ENCODE measurements around the gene OCA2.

OCA2 gene

DNA sequence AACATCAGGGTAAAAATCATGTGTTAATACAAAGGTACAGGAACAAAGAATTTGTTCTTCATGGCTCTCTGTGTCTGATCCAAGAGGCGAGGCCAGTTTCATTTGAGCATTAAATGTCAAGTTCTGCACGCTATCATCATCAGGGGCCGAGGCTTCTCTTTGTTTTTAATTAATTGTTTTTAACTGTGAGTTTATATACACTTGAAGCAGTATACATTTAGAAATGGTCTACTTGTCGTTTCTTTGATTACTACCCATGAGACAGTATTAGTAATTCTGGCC lies 21.2 kb upstream of the OCA2 start:
- DNase-seq (ENCODE audit: low read depth), result no peak

DNA sequence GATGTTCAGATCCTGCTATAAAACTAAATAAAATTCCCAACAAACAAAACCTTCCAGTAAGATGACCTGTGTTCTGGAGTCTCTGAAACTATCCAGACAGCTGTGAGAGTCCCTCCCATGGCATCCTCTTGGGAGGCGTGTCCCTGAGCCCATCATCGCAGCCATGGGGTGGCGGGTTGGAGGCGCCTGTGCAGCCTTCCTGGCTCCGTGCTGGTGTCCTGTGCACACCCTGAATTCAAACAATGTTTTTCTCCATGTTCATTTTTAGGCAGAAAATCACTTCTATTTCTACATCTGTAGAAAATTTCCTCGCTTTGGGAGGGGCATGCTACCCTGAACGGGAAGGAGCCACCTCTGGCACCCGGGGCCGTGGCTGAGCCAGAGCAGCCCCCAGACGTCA lies 19.4 kb upstream of the OCA2 start:
- DNase-seq (ENCODE audit: low read depth), result no peak

DNA sequence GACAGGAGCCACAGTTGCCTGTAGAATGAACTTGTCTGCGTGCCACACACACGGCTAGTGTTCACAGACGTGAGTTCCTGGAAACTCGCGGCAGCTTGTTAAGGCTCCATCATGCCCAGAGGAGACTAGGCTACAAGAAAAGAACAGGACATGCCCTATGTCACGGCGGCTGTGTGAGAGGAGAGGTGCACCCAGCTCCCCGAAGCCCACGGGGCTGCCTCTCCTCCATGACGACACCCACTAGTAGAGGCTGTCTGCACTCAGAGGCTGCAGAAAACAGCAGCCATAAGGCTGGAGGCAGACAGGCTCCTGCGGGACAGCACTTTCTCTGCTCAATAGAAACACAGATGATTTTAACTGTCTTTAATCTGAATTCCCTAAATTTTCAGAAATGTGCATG lies 19.0 kb upstream of the OCA2 start:
- DNase-seq (ENCODE audit: low read depth), result no peak

DNA sequence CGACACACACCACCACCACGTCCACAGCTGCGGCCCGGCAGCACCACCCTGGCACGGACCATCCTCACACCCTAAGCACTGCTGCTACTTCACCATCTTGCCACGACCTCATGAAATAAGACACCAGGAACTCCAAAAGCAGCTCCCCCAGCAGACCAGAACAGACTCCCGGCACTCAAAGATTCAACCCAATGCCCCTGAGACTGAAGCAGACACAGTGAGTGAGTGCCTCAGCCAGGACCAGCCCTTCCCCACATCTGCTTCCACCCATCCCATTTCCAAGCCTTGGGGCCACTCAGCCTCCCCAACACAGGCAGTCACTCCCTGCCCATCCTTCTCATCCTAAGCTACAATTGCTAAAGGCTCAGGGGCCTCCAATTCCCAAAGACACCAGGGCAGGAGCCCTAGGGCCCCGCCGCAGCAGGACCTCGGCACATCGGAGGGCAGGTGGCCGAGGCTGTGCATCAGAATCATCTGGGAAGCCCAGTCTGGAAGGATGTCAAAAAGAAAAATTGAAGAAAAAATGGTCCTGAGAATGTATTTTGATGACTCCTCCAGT lies 18.4 kb upstream of the OCA2 start:
- no peak for DNase-seq (ENCODE audit: low read depth)

DNA sequence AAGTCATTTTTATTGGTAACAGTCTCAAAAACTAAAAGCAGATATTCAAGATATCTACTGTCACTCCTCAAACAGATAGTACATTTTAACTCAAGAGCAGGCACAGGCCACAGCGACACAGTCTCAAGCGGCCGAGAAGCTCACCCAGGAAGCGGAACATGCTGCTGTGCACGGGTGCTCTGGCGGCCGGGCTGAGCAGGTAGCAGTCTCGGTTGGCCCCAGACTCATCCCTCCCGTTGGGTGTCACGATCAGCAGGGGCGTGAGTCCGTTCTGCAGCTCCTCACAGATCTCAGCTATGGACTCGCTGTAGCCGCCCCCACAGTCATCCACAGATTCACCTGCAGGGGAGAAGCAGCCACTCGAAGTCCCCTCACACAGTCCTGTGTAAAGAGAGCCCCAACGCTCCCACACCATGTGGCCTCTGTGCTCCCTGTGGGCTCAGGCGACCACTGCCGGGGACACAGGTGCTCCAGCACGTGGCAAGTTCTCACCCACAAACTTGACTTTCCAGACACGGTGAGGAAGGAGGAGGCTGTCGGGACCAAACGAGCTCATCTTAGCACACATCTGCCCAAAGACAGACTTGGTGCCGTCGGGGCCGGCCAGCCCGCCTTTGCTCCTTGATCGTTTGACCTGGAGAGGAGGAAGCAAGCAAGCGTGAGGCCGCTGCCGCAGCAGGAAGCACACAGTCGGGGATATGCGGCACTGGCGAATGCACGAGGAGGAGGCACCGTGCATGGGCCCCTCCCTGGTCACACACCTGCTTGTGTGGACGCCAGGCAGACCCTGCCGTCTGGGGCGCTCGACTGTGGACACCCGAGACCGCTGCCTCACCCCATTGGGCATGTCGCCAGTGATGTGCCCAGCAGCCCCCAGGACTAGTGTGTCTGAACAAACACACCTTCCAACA lies 17.7 kb upstream of the OCA2 start:
- no peak for DNase-seq (ENCODE audit: low read depth)

DNA sequence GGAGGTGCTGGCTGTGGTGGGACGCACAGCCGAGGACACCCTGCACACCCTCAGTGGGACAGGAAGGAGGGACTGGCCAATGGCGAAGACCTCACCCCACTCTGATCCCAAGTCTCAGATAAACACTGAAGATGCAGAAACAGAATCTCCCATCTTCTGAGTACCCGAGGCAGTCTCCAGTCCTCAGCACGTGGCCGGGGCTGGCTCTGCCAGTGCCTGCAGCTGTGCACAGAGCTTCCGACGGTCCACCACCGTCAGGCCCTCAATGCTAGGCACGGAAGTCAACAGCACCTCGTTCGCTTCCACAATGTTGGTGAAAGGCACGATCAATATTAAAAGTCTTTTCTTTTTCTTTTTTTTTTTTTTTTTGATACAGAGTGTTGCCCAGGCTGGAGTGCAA lies 16.8 kb upstream of the OCA2 start:
- DNase-seq (ENCODE audit: low read depth), result no peak

DNA sequence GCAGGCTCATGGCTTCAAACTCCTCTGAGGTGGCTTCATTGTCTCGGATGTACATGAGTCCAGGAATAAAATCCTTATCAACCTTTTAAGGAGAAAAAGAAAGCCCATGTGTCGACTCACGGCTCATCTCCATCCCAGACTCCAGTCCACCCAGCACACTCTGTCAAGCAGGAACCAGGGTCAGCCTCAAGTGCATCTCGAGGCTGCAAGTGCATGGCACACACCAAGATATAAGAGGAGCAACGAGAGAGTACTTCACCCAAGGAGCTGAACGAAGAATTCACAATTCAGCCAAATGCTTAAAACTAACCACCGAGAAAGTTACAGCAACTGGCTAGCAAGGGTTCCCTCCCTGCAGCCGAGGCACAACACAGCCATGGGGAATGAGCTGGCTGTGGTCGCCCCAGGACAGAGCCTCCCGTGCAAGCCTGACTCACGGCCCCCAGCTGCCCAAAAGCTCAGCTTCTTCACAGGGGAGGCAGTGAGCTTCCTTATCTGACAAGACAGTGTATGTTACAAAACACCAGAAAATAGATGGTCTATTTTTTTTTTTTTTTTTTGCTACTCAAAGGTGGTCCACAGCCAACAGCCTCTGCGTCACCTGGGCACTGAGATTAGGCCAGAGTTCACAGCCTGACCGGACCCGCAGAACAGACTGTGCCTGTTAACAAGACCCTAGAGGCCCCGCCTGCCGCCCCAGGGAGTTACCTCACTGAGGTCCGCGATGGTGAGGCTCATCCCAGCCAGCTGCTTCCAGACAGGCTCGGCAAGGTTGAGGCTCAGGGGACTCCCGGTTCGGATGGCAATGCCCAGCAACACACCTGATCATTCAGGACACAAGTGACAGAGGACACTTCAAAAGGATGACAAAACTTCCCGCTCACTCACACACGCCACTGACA lies 15.9 kb upstream of the OCA2 start:
- DNase-seq (ENCODE audit: low read depth), result peak; percentile 71

DNA sequence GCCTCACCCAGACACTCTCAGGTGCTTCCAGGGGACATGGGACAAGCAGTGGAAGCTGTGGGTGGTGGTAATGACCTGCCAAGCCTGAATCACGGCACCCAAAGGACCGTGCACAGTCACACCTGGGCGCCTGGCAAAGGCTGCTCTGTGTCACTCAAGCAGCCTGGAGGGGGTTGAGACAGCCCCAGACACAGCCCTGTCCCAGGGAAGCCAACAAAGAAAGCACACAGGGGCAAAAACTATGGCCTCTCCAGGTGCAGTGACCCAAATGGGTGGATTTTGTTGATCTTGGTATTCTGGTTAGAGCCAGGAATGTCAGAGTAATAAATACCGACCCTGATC lies 15.0 kb upstream of the OCA2 start:
- DNase-seq (ENCODE audit: low read depth), result no peak

DNA sequence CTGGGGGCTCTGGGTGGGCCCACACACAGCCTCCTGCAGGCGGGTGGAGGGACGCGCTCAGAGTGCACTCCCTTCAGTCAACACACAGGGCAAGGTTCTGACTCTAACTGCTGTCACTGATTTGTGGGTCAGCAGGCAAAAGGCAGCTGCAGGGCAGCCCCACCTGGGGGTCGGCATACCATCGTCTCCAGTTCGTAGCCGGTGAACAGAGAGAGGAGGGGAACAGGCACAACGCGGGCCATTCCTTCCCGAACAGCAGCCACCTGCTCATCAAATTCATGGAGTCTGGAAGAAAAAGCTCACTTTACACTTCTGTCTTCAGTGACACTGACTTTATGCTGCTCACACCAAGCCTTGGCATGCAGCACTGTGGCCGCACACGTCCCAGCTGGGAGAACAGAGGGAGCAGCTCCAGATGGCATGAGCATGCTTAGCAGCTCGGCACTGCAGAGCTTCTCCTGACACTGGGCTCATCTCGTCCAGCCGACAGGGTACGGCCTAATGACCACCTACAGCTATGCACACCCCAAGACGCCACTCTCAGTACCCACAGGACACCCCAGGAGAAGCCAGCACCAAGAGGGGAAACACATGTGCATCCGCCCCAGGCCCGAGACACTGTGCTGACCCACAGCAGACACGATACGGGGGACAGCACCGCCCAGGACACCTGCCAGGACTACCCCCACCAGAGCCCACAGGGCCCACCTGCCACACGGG lies 14.4 kb upstream of the OCA2 start:
- DNase-seq (ENCODE audit: low read depth), result no peak

DNA sequence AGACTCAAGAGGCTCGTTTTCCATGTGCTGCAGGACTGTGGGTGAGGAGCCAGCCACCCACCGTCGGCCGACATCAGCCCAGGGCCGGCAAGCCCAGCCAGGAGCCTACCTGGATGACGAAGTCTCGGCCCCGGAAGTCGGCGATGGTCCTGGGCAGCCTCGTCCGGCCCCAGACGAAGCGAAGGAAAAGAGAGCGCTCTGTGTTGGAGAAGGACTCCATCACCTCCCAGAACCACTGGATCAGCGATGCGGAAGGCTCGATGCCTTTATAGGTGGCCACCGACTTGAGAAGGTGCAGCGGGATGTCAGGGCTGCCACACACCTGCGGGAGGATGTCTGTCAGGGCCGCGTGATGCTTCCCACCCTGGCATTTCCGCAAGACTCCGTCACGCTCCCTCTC lies 13.8 kb upstream of the OCA2 start:
- DNase-seq (ENCODE audit: low read depth), result no peak

DNA sequence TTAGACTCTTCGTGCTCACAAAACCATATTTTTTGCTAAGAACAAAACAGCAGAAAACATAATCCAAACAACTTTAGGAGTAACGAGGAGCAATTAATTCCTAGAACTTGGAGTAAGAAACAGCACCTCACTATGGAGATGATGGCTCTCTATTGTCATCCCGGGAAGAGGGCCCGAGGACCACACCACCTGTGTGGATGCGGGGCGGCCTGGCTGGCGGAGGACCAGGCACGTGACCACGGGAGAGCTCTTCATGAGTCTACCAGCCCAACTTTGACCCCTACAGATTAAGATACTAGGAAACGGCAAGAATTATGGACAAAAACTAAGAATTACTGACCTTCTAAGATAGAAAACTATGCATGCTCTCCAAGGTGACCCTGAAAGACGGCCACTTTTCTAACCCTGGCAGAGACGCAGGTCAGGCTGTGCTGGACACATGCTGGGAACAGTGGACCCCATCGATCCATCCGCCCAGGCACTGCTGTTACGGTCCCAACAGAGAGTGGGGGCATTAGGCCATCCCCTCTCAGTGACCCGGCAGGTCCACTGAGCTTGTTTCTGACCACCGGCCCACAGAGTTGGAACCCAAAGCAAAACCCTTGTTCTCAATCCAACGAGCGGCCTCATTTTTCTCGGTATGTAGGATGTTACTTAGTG lies 13.1 kb upstream of the OCA2 start:
- DNase-seq (ENCODE audit: low read depth), result no peak

DNA sequence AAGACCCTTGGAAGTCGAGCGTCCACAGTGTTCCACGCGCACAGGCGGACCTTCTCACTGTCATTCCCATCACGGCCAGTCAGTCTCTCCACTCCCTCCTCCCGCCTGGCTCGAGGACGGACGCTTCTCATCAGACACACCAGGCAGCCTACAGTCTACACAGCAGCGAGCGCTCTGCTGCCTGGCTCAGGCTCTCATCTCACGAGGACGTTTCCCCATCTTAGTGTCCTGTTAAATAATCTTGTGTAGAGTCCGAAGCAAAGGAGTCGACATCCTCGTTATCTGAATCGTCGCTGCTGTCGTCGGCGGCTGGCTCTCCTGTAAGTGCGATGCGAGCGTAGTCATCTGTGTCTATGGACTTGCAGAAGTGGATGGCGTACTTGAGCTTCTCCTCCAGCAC lies 12.4 kb upstream of the OCA2 start:
- no peak for DNase-seq (ENCODE audit: low read depth)

DNA sequence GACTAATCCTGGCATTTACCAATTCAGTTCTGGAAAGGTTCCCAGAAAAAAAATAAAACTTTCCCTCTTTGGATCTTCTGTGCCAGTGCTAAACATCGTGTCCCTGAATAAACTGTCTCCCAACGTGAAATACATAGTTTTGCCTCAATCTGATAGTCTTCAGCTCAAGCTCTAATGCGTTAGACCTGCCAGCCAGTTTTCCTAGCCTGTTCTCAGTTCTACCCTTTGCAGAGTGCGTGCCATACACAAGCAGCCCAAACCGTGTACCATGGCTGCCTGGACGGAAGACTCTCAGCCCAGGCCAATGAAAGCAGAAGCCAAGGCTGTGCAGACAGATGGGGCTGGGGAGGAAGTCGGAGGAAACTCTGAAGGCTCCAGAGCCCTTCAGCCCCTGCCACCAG lies 11.4 kb upstream of the OCA2 start:
- DNase-seq (ENCODE audit: low read depth), result no peak

DNA sequence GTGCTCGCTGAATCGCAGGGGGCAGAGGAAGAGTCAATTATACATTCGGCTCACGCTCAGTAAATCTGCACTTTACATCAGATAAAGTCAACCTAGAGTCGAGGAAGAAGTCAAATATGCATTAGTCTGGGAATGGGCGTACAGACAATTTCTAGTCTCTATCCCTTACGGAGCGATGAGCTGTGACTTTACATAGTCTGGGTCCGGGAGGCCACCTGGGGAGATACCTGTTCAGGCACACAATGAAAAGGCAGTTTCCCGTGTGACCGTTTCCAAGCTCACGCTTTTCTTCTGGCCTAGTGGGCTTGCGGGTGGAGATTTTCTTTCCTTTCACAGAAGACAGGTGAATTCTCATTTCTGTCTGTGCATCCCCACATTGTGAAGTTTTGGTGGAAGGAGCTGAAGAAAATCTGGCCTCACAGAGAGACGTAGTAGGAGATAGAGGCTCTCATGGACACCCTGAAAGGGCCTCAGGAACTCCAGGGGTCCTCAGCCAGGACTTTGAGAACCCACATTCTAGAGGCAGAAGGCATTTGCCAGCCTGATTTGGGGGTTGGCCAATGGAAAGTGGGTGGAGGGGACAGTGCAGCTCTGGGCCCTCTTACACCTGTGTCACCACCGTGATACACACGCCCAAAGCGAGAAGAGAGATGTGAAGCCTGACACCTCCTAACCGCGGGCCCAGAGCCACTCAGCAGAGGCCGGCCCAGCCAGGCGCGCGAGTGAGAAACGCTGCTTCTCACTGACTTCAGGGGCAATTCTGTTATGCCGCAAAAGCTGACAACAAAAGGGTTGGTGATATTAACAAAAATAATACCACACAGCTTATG lies 10.7 kb upstream of the OCA2 start:
- no peak for DNase-seq (ENCODE audit: low read depth)

DNA sequence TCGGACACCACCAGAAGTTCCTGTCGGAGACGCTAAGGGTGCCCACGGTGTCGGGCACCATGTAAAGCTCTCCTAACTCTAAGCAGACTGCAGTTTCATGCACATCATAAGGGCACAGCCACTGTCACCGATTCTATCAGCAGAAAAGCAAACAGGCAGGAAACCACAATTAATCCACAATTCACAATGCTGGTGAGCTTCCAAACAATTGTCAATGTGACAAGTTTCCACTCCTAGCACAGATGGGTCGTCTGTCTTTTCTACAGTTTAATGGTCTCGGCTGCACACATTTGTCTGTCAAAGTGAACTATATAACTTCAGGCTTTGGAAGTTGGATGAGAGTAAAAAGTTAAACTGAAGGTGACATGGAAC lies 8.8 kb upstream of the OCA2 start:
- no peak for DNase-seq (ENCODE audit: low read depth)

DNA sequence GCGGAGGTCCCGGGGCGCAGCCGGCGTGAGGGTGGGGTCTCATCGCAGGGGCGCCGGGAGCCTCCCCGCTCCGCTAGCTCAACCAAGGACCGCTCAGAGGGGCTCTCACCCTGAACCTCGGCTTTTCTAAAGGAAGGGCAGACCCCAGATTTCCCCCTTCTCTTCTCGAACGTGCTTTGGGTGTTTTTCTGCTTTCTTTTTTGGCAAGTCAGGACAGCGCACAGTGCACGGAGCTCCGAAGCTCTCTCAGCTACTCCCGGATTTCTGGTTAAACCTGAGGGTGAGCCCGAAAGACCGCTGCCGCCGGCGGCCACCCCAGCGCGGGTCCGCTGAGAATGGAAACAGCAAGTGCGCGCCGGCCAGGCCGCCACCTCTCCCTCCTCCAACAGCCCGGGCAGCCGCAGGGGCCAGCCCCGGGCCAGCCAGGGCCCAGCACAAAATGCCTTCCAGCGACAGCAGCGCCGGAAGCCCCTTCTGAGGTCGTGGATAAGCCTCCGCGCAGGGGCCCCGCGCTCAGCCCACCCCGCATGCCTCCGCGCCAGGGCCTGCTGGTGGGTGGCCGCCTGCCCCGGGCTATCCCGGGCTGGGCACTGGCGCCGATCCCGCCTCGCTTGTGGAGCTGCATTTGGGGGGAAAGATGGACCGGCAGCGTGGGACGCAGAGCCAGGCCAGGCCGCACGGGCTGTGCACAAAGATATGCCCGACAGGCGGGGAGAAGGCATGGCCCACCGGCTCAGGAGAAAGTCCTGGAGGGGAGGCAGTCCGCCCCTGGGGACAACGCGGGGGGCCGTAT lies 8.2 kb upstream of the OCA2 start:
- peak; percentile 38 for DNase-seq (ENCODE audit: low read depth)

DNA sequence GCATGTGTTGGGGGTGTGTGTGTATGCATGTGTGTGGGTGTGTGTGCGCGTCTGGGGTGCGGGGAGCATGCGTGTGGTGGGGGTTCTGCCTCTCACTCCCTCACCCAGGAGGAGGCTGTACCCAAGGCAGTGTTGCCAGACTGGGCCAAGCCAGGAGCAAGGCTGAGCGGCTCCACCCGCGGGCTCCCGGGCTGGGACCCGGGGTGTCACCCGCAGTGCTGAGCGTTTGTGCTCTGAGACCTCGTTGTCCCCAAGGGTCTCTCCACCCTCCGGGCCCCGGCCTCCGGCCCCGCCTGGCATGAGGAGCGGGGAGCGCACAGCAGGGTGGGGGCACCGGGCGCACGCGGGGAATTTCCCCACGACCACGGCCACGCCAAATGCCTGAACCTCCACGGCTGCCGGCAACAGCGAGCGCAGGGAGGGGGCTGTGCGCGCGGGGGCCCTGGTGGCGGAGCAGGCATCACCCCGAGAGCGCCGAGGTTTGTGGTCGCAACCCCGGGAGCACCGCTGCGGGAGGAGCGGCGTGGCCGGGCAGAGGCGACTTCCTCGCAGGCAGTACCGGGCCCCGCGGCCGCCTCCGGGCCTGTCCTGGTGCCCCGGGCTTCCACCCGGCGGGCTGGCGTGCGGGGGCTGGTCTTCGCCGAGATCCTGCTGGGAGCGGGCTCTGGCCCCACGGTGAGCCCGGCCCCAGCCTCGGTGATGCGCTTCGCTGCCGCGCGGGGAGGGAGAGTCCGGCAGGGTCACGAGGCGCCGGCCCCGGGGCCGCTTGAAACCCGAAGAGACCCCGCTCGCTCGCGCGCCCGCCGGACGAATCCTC lies 7.4 kb upstream of the OCA2 start:
- no peak for DNase-seq (ENCODE audit: low read depth)

DNA sequence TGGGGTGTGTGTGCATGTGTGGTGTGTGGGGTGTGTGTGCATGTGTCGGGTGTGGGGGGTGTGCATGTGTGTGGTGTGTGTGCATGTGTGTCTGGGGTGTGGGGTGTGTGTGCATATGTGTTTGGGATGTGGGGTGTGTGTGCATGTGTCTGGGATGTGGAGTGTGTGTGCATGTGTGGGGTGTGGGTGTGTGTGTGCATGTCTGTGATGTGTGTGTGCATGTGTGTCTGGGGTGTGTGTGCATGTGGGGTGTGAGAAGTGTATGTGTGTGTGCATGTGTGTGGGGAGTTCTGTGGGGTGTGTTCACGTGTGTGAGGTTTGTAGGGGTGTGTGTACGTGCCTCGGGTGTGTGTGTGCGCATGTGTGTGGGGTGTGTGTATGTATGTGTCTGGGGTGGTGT lies 6.7 kb upstream of the OCA2 start:
- DNase-seq (ENCODE audit: low read depth), result no peak

DNA sequence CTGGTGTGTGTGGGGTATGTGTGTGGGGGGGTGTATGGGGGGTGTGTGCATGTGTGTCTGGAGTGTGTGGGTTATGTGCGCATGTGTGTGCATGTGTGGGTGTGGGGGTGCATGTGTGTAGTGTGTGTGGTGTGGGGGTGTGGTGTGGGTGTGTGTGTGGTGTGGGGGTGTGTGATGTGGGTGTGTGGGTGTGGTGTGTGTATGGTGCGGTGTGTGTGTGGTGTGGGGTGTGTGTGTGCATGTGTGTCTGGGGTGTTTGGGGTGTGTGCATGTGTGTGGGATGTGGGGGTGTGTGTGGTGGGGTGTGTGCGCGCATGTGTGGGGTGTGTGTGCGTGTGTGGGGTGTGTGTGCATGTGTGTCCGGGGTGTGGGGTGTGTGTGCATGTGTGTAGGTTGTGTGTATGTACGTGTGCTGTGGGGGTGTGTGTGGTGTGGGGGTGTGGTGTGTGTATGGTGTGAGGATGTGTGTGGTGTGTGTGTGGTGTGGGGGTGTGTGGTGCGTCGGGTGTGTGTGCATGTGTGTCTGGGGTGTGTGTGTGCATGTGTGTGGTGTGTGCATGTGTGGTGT lies 6.2 kb upstream of the OCA2 start:
- no peak for DNase-seq (ENCODE audit: low read depth)
